Neuronal stem cell (in vitro differentiated cells): Measurements from ENCODE around the gene DPAGT1.
"Not testable (repeated sequence)": the region's sequence is repeated elsewhere in the genome, so short reads cannot be mapped to it uniquely, and the experiment has no call there.

Experiments
- DNase-seq: peaks from one replicate; pipeline ENCODE4 v3.0.0-alpha.2; 2013; ENCODE audit warnings: low spot score
- H2AFZ ChIP-seq: one replicate; pipeline ENCODE4 v1.6.1; 2013; ENCODE audit warnings: mild to moderate bottlenecking, low read length, inconsistent platforms
- H2AK5ac ChIP-seq: 2 replicates; pipeline ENCODE4 v1.6.1; 2013; ENCODE audit warnings: low read depth, mild to moderate bottlenecking, inconsistent platforms, low read length, moderate library complexity, mixed read lengths
- H2BK120ac ChIP-seq: 2 replicates; pipeline ENCODE4 v1.6.1; 2013; ENCODE audit warnings: low read depth, mild to moderate bottlenecking, inconsistent platforms, low read length, moderate library complexity, mixed read lengths
- H2BK12ac ChIP-seq: one replicate; pipeline ENCODE4 v1.6.1; 2013; ENCODE audit warnings: low read length, inconsistent platforms
- H2BK15ac ChIP-seq: 2 replicates; pipeline ENCODE4 v1.6.1; 2013; ENCODE audit warnings: mild to moderate bottlenecking, low read length, inconsistent platforms, mixed read lengths
- H2BK5ac ChIP-seq: one replicate; pipeline ENCODE4 v1.6.1; 2013; ENCODE audit warnings: inconsistent platforms, mild to moderate bottlenecking, low read length, moderate library complexity
- H3K14ac ChIP-seq: one replicate; pipeline ENCODE4 v1.6.1; 2013; ENCODE audit warnings: low read length, inconsistent platforms
- H3K18ac ChIP-seq: 2 replicates; pipeline ENCODE4 v1.6.1; 2013; ENCODE audit warnings: low read length, inconsistent platforms
- H3K23ac ChIP-seq: 2 replicates; pipeline ENCODE4 v1.6.1; 2013; ENCODE audit warnings: low read depth, mild to moderate bottlenecking, mixed read lengths, low read length, inconsistent platforms; ENCODE audit not compliant: poor library complexity
- H3K27ac ChIP-seq: replicated peaks from 3 replicates; pipeline ENCODE4 v1.5.1; 2013; ENCODE audit warnings: low read length, inconsistent platforms
- H3K27me3 ChIP-seq, 3 experiments: 2 replicates each; pipeline ENCODE4 v1.6.1; 2013; ENCODE audit warnings: low read length in 3 of 3, mild to moderate bottlenecking in 2 of 3, inconsistent platforms in 1 of 3, low read depth in 1 of 3, mixed read lengths in 1 of 3, moderate library complexity in 1 of 3; ENCODE audit not compliant: control insufficient read depth in 3 of 3, insufficient read depth in 3 of 3
- H3K36me3 ChIP-seq, 2 donors: replicated peaks in 1 of 2; 2 replicates each; pipeline ENCODE4 v1.6.1; 2013; ENCODE audit warnings: low read length in 2 of 2; ENCODE audit not compliant: control insufficient read depth in 2 of 2, insufficient read depth in 2 of 2
- H3K4ac ChIP-seq: 2 replicates; pipeline ENCODE4 v1.6.1; 2013; ENCODE audit warnings: inconsistent platforms, mild to moderate bottlenecking, low read length, moderate library complexity
- H3K4me1 ChIP-seq, 2 donors: 1 replicate in 1 of 2; 2 replicates in 1 of 2; pipeline ENCODE4 v1.6.1; 2013; ENCODE audit warnings: low read length in 2 of 2, low read depth in 1 of 2; ENCODE audit not compliant: control insufficient read depth in 2 of 2, insufficient read depth in 1 of 2
- H3K4me2 ChIP-seq: one replicate; pipeline ENCODE4 v1.6.1; 2013; ENCODE audit warnings: mild to moderate bottlenecking, low read length, inconsistent platforms; ENCODE audit not compliant: insufficient read depth, poor library complexity, severe bottlenecking
- H3K4me3 ChIP-seq, 2 donors: 2 replicates each; pipeline ENCODE4 v1.5.1; 2013; ENCODE audit warnings: low read length in 2 of 2, mild to moderate bottlenecking in 2 of 2, inconsistent platforms in 1 of 2, moderate library complexity in 1 of 2
- H3K79me1 ChIP-seq: one replicate; pipeline ENCODE4 v1.6.1; 2013; ENCODE audit warnings: low read depth, mild to moderate bottlenecking, inconsistent platforms, low read length, moderate library complexity
- H3K9ac ChIP-seq: one replicate; pipeline ENCODE4 v1.6.1; 2013; ENCODE audit warnings: mild to moderate bottlenecking, low read depth, low read length, inconsistent platforms; ENCODE audit not compliant: poor library complexity
- H3K9me3 ChIP-seq, 2 donors: replicated peaks in 1 of 2; 2 replicates each; pipeline versions ENCODE3 to v1.6.1; 2013; ENCODE audit warnings: low read length in 2 of 2, mild to moderate bottlenecking in 2 of 2, inconsistent platforms in 1 of 2, low read depth in 1 of 2, mixed read lengths in 1 of 2, moderate library complexity in 1 of 2; ENCODE audit not compliant: control insufficient read depth in 2 of 2, insufficient read depth in 1 of 2
- H4K8ac ChIP-seq: one replicate; pipeline ENCODE4 v1.6.1; 2013; ENCODE audit warnings: low read depth, mild to moderate bottlenecking, inconsistent platforms, low read length, moderate library complexity
- H4K91ac ChIP-seq: one replicate; pipeline ENCODE4 v1.6.1; 2013; ENCODE audit warnings: low read length, low read depth, mild to moderate bottlenecking, inconsistent platforms; ENCODE audit not compliant: poor library complexity
- WGBS, 2 donors: extraction: QIAGEN DNeasy Blood & Tissue Kit; methylation state at CpG; one replicate each; pipeline ENCODE4 v1.1.7; 2013; ENCODE audit warnings: missing lambda C conversion rate in 2 of 2, mixed read lengths in 1 of 2; ENCODE audit not compliant: insufficient read length in 2 of 2, insufficient replicate concordance in 1 of 2; ENCODE audit errors: extremely low coverage in 2 of 2; 5-methylcytosine and 5-hydroxymethylcytosine counted together

The DPAGT1 gene

DNA sequence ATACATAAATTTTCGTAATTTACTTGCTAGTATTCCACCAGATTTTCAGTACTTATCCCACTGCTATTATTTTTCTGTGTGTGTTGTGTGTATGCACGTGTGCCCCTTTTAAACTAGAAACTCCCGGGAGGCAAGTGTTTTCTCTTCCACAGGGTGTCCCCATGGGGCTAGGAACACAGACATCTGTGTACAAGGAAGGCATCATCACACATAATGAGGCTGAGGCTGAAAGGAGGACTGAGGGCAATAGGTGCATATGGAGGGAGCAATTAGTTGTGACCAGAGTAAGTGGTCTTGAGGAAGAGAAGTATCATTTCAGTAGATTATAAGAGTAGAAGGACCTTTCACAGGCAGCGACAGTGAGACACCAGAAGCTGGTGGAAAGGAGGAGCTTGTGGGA is 2.1 kb upstream of the DPAGT1 start:
- no peak overlapping the region for H3K4ac ChIP-seq
- no peak overlapping the region for H2BK12ac ChIP-seq
- peaks cover 18 to 28% of the 10 kb centered on the region in 2 donors for H3K4me1 ChIP-seq
- H3K9me3 ChIP-seq = no peaks in the 10 kb centered on the region
- no peak overlapping the region for H3K4me3 ChIP-seq
- H4K91ac ChIP-seq = no peak overlapping the region
- H3K14ac ChIP-seq = no peak overlapping the region
- H2BK15ac ChIP-seq = no peak overlapping the region
- H2AFZ ChIP-seq = no peak overlapping the region
- H3K4me2 ChIP-seq = no peak overlapping the region
- DNase-seq = no peak
- WGBS, 2 donors = no CpG with 5 or more reads among the region's 4 CpGs
- no peak overlapping the region for H4K8ac ChIP-seq
- H3K9ac ChIP-seq = no peak overlapping the region
- no peak overlapping the region for H3K18ac ChIP-seq
- H2BK5ac ChIP-seq = no peak overlapping the region
- H3K36me3 ChIP-seq = peaks cover 0 to 2% of the 10 kb centered on the region in 2 donors
- H3K23ac ChIP-seq = no peak overlapping the region
- no peak overlapping the region for H3K27ac ChIP-seq
- no peak overlapping the region for H2BK120ac ChIP-seq
- peaks cover 6% of the 10 kb centered on the region for H3K79me1 ChIP-seq
- H3K27me3 ChIP-seq = peaks cover 0 to 5% (median 0%) of the 10 kb centered on the region in 3 experiments
- no peak overlapping the region for H2AK5ac ChIP-seq

DNA sequence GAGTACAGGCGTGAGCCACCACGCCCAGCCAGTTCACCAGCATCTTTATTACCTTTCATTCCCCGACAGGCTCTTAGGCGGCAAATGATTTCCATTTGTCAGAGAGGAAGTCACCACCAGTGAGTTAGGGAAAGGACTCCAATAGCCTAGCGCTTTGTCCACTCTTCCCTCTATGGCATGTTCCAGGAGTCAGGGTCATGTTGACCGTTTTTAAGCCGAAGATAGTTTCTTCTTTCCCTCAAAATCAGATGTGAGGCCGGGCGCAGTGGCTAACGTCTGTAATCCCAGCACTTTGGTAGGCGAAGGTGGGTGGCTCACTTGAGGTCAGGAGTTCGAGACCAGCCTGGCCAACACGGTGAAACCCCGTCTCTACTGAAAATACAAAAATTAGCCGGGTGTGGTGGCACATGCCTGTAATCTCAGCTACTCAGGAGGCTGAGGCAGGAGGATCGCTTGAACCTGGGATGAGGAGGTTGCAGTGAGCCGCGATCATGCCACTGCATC is 1.6 kb upstream of the DPAGT1 start:
- not testable (repeated sequence) for H3K4ac ChIP-seq, H4K91ac ChIP-seq, H3K4me3 ChIP-seq, H3K36me3 ChIP-seq, H2AK5ac ChIP-seq, H3K9me3 ChIP-seq, DNase-seq, H2BK5ac ChIP-seq, H3K79me1 ChIP-seq, H3K23ac ChIP-seq, H3K18ac ChIP-seq, H2BK12ac ChIP-seq, H3K27me3 ChIP-seq, H2BK120ac ChIP-seq, H3K9ac ChIP-seq, H2AFZ ChIP-seq, H2BK15ac ChIP-seq, H3K4me2 ChIP-seq, H4K8ac ChIP-seq, H3K14ac ChIP-seq
- peak overlapping the region; percentile 31 for H3K27ac ChIP-seq
- peaks cover 14 to 24% of the 10 kb centered on the region in 2 donors for H3K4me1 ChIP-seq
- no CpG with 5 or more reads among the region's 18 CpGs for WGBS, 2 donors

DNA sequence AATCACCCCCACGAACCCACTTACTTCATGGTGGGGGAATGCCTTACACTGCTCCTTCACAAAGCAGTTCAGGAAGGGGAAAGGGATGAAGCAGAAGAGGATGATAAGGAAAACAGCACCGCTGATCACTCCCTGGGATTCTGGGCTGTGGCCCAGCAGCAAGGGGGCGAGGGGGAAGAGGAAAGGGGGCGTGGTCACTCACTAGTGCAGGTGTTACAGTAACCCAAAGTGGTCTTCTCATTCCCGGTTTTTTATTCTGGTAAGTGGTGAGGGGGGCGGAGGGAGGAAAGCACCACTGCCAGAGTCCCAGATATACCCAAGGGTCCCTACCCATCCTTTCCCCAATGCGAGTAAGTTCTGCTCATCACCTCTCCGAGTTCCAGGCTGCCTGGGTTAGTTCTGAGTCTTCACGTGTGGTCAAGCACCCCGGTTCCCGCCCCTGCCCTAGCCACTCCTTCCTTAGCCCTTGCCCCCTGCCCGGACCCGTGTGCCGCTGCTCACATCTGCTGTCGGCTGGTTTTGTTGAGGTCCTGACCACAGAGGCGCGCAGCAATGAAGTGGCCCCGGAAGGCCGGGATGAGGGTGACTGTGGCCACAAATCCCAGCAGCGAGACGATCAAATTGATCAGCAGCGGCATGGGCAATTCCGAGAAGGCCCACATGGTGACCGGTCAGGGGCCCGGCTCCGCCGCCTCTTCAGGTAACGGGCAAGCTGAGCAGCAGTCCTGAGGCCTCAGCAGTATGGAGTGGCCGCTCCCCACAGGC is 477 bp downstream of the DPAGT1 start:
- no peak overlapping the region for H4K8ac ChIP-seq
- no peaks in the 10 kb centered on the region for H3K27me3 ChIP-seq
- WGBS, 2 donors = no CpG with 5 or more reads among the region's 29 CpGs
- H2BK12ac ChIP-seq = peak overlapping the region; percentile 80
- no peak overlapping the region for H2BK15ac ChIP-seq
- H2BK5ac ChIP-seq = peak overlapping the region; percentile 69
- peak overlapping the region; percentile 14 for H3K23ac ChIP-seq
- peak overlapping the region; percentile 88 for H3K9ac ChIP-seq
- H3K4me1 ChIP-seq = peaks cover 6 to 13% of the 10 kb centered on the region in 2 donors
- H3K36me3 ChIP-seq = peaks cover 20 to 28% of the 10 kb centered on the region in 2 donors
- peaks cover 6% of the 10 kb centered on the region for H3K79me1 ChIP-seq
- peak overlapping the region; percentile 6 for H2AK5ac ChIP-seq
- H3K4me2 ChIP-seq = peak overlapping the region; percentile 95
- peak overlapping the region; percentile 71 for H3K18ac ChIP-seq
- H3K27ac ChIP-seq = peak overlapping the region; percentile 72
- no peak overlapping the region for H3K4ac ChIP-seq
- DNase-seq = no peak
- H2BK120ac ChIP-seq = no peak overlapping the region
- H4K91ac ChIP-seq = no peak overlapping the region
- H2AFZ ChIP-seq = peak overlapping the region; percentile 82
- H3K14ac ChIP-seq = no peak overlapping the region
- H3K4me3 ChIP-seq = peak overlapping the region; percentile 73 to 86
- no peaks in the 10 kb centered on the region for H3K9me3 ChIP-seq

DNA sequence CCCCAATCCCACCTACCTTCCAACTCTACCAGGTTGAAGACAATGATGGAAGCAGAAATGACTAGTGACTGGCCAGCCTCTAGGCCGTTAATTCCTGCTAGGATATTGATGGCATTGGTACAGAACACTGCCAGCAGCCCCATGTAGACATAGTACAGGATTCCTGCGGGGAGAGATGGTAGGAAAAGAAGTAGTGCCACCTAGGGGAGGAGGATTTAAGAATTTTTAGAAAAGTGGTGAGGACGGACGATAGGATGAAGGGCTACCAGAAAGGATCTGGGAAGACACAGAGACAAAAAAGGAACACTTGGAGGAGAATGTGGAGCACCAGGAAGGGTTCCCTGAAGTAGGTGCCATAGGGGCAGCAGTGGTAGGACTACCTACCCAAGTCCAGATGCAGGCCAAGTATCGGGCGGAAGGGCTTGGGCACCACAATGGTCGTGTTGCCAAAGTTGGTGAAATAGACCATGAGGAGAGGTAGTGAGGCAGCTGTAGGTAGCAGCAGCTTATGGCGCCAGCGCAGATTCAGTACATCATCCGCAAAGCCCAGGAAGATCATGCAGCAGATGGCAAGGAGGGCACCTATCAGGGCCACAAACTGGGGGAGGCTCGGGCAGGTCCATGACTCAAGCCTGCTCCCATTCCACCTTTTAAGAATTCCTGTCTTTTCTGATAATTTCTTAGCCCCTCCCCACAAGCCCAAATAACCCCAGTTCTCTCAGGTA is 1.2 kb downstream of the DPAGT1 start:
- DNase-seq = no peak
- H3K36me3 ChIP-seq = peaks cover 20 to 28% of the 10 kb centered on the region in 2 donors
- H3K4me3 ChIP-seq = peak overlapping the region; percentile 73 to 86
- peak overlapping the region; percentile 81 for H3K9ac ChIP-seq
- peak overlapping the region; percentile 69 for H2BK5ac ChIP-seq
- H2AK5ac ChIP-seq = peak overlapping the region; percentile 6
- H3K27ac ChIP-seq = no peak overlapping the region
- no peak overlapping the region for H3K18ac ChIP-seq
- H3K9me3 ChIP-seq = no peaks in the 10 kb centered on the region
- H3K4me2 ChIP-seq = peak overlapping the region; percentile 95
- no peak overlapping the region for H3K4ac ChIP-seq
- no peak overlapping the region for H2AFZ ChIP-seq
- H3K23ac ChIP-seq = no peak overlapping the region
- no CpG with 5 or more reads among the region's 11 CpGs for WGBS, 2 donors
- H2BK12ac ChIP-seq = no peak overlapping the region
- H3K27me3 ChIP-seq = no peaks in the 10 kb centered on the region
- H3K79me1 ChIP-seq = peaks cover 6% of the 10 kb centered on the region
- no peak overlapping the region for H4K8ac ChIP-seq
- peaks cover 9% of the 10 kb centered on the region in 2 donors for H3K4me1 ChIP-seq
- H3K14ac ChIP-seq = no peak overlapping the region
- no peak overlapping the region for H2BK120ac ChIP-seq
- H4K91ac ChIP-seq = no peak overlapping the region
- H2BK15ac ChIP-seq = no peak overlapping the region
